22Rv1 (cell line): ENCODE results near the gene EMP3.

ENCODE experiments used
- H3K27ac ChIP-seq: fragments of 450-650 bp; 2 replicates; pipeline ENCODE4 v1.5.1; 2017
- CTCF ChIP-seq: fragments of 450-650 bp; IDR thresholded peaks from 2 replicates; pipeline ENCODE4 v1.5.1; 2017; ENCODE audit warnings: mild to moderate bottlenecking
- ZFX ChIP-seq: fragments of 450-650 bp; IDR thresholded peaks from 2 replicates; pipeline ENCODE4 v1.6.1; 2017; ENCODE audit warnings: antibody characterized with exemption, borderline replicate concordance

Gene EMP3

GRCh38 chr19:48362716-48363499 lies 37.6 kb downstream of the EMP3 start:
- TF ChIP-seq CTCF (no peak), ZFX (no peak)
- H3K27ac ChIP-seq, result peak overlapping the region; percentile 98

DNA sequence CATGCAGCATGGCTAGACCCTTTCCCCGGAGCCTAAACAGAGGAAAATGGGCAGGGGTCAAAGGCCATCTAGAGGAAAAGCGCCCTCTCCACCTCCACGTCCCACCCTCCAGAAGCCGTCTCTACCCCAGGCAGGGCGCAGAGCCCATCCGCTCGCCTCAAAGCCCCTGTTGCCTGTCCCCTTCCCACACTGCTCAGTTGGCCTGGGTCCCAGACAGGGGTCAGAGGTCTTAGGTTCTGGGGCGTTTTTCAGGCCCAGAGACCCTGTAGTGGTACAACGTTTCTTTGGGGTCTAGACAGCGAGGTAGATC lies 38.1 kb downstream of the EMP3 start:
- peak overlapping the region; percentile 98 for H3K27ac ChIP-seq
- TF ChIP-seq ZFX, result no peak
- TF ChIP-seq CTCF, result no peak

DNA sequence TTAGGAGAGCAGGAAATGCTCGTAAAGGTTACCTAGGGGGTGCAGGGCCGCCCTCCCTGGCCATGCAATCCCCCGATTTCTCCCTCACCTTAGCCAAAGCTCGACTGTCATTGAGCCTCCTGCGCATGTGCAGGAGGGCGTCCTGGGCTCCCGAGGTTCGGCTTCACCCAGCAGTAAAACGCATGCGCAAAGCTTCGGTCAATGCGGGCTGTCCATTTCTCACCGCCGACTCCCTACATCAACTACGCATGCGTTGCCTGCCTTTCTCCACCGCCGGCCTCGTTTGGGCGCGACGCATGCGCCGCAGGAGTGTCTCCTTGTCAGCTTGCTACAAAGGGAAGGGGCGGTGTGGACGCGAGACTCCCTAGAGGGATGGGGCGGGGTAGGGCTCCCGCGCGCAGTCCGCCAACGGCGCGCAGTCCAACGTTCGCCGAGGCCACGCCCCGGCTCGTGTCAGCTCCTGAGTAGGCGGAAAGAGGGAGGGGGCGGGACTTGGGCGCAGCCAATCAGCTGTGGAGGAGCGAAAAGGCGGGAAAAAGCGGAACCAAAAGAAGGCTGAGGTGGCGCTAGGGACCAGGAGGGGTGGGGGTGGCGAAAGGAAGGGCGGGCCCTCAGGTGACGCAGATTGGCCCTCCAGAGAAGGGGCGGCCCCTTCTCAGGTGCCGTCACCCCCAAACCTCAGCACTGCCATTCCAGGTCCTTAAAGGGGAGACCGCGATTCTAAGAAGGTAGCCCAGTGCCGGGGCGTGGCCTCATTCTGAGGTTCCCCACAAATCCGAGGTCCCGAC lies 38.7 kb downstream of the EMP3 start, which contains the start of the genes SYNGR4 and TMEM143:
Gene SYNGR4 (plus strand): TSS at position 558 of the 788 bp plus-strand sequence. CDS start 1,476 bp downstream, outside the sequence.
Gene TMEM143 (minus strand): TSS at position 131 of the 788 bp plus-strand sequence. CDS start 20 bp downstream, at position 111.
- TF ChIP-seq ZFX (no peak), CTCF (no peak)

GRCh38 chr19:48364598-48365348 lies 39.4 kb downstream of the EMP3 start:
- TF ChIP-seq CTCF, result no peak
- no peak for TF ChIP-seq ZFX

More for the DNA sequence above, 38.7 kb downstream of the EMP3 start, which contains the start of the genes SYNGR4 and TMEM143:
- H3K27ac ChIP-seq, result peak within 1 kb of the TSS; percentile 98

GRCh38 chr19:48365602-48366001 lies 40.2 kb downstream of the EMP3 start:
- peak overlapping the region; percentile 40; the same call in 1 of the 2 replicates for H3K27ac ChIP-seq
- TF ChIP-seq CTCF (no peak), ZFX (no peak)

More at GRCh38 chr19:48364598-48365348, 39.4 kb downstream of the EMP3 start:
- peak overlapping the region; percentile 98 for H3K27ac ChIP-seq

GRCh38 chr19:48367855-48368254 lies 42.5 kb downstream of the EMP3 start:
- H3K27ac ChIP-seq, result peak overlapping the region; percentile 40; the same call in 1 of the 2 replicates
- TF ChIP-seq CTCF (no peak), ZFX (no peak)
